Hippocampal formation (tissue), 2 donors: ENCODE results near the gene DND1.
"Not testable (repeated sequence)": the region's sequence is repeated elsewhere in the genome, so short reads cannot be mapped to it uniquely, and the experiment has no call there.

Experiments used
- DNase-seq, 2 donors: peaks; one replicate each; lab custom pipeline; 2025; lab: John Stamatoyannopoulos, UW

DND1 gene

GRCh38 chr5:140631036-140631417 lies 42.3 kb downstream of the DND1 start:
- DNase-seq: no peak

- no peak for DNase-seq
Observed at GRCh38 chr5:140630292-140631035, 42.9 kb downstream of the DND1 start.

GRCh38 chr5:140628711-140629110 lies 44.7 kb downstream of the DND1 start:
- no peak for DNase-seq

- no peak for DNase-seq
Observed at GRCh38 chr5:140627972-140628371, 45.4 kb downstream of the DND1 start.

- not testable (repeated sequence) for DNase-seq
Observed at GRCh38 chr5:140624886-140625285, 48.5 kb downstream of the DND1 start.

- not testable (repeated sequence) for DNase-seq
Observed at GRCh38 chr5:140623061-140623460, 50.3 kb downstream of the DND1 start.

GRCh38 chr5:140622301-140622700 lies 51.1 kb downstream of the DND1 start:
- no peak for DNase-seq
